Bronchial epithelial cell (primary cell): ENCODE results near the gene STC2. TPM values are rescaled to one million over a fixed set of nuclear protein-coding genes. Genes with fewer than 3 reads are reported as not detected.

Experiments used
- DNase-seq: peaks from one replicate; pipeline ENCODE4 v3.0.0-alpha.2; 2010; ENCODE audit warnings: low read depth
- FAIRE-seq: peaks from 2 replicates; lab custom pipeline; 2011; peaks lifted over from hg19 to GRCh38; lab: Jason Lieb, UNC
- H3K27me3 ChIP-seq: 2 replicates; pipeline ENCODE4 v1.5.1; 2011; ENCODE audit warnings: low read length; ENCODE audit not compliant: control insufficient read depth, insufficient read depth
- H3K36me3 ChIP-seq: 2 replicates; pipeline ENCODE4 v1.5.1; 2011; ENCODE audit warnings: low read length; ENCODE audit not compliant: control insufficient read depth, insufficient read depth
- H3K4me3 ChIP-seq: 2 replicates; pipeline ENCODE4 v1.5.1; 2011; ENCODE audit warnings: mild to moderate bottlenecking, low read depth, low read length, control low read depth
- CTCF ChIP-seq: IDR thresholded peaks from 2 replicates; pipeline ENCODE4 v1.5.1; 2011; ENCODE audit warnings: mild to moderate bottlenecking, moderate library complexity, low read length, control low read depth, inconsistent platforms; ENCODE audit not compliant: insufficient read depth, severe bottlenecking
- total RNA-seq: library from RNA; depleted of rRNA; stranded (reverse); fragments of >200 nt; gene quantifications from 2 replicates; pipeline ENCODE4 v1.2.1, GENCODE V29; 2014

The STC2 gene
- total RNA-seq, 1 donor from 2014 or later = 310 TPM

GRCh38 chr5:173342813-173343755 lies 14.9 kb upstream of the STC2 start:
- Histone ChIP-seq H3K36me3 (no peaks in the 10 kb centered on the region), H3K27me3 (peaks cover 1% of the 10 kb centered on the region), H3K4me3 (no peak overlapping the region)
- no peak for DNase-seq
- FAIRE-seq = no peak
- no peak for TF ChIP-seq CTCF

- DNase-seq = no peak
- no peak for FAIRE-seq
- Histone ChIP-seq H3K27me3 (peaks cover 1% of the 10 kb centered on the region), H3K36me3 (no peaks in the 10 kb centered on the region), H3K4me3 (no peak overlapping the region)
- TF ChIP-seq CTCF = no peak
Observed at GRCh38 chr5:173341961-173342430, 13.8 kb upstream of the STC2 start.

- Histone ChIP-seq H3K4me3 (no peak overlapping the region), H3K27me3 (peaks cover 1% of the 10 kb centered on the region), H3K36me3 (no peaks in the 10 kb centered on the region)
- DNase-seq (no peak), FAIRE-seq (no peak)
- no peak for TF ChIP-seq CTCF
Observed at GRCh38 chr5:173340984-173341383, 12.8 kb upstream of the STC2 start.

DNA sequence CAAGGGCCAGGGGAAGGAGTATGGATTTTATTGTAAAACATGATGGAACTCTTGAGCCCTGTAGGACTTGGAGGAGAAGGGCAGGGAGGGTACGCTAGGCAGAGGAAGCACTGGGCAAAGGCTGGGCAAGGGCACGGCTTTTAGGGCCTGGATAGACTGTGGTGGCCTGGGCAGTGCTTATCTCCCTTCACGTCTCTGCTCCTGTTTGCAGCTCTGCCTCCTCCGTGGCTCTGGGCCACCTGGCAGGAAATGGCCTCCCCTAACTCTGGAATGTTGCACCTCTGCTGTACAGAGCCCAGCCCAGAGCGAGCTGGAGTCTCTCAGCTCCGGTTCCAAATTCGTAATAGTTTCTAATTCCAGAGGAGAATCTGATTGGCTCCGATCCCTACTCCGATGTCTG lies 12.2 kb upstream of the STC2 start:
- H3K4me3 ChIP-seq = no peak overlapping the region
- H3K36me3 ChIP-seq = no peaks in the 10 kb centered on the region
- peaks cover 1% of the 10 kb centered on the region for H3K27me3 ChIP-seq
- no peak for TF ChIP-seq CTCF
- DNase-seq = no peak
- FAIRE-seq = no peak

GRCh38 chr5:173339286-173339685 lies 11.1 kb upstream of the STC2 start:
- Histone ChIP-seq H3K36me3 (no peaks in the 10 kb centered on the region), H3K4me3 (no peak overlapping the region), H3K27me3 (peaks cover 1% of the 10 kb centered on the region)
- TF ChIP-seq CTCF = no peak
- DNase-seq (no peak), FAIRE-seq (no peak)
